ENCODE measurements around the gene SSUH2.

The SSUH2 gene

DNA sequence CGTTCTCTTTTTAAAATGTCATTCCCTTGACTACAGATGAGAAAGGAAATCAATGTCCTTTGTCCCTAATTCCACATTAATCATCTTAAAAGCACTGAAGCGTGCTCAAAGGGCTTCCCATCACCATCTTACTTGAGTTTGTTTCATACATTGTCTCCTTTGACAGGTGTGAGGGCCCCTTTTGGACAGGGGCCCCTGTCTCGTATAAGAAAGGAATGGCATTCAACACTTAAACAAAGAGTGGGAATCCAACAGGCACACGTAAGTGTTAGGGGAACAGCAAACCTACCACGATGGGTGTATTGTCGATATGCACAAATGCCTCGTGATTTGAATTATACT, 5.0 kb downstream of the SSUH2 start:
- DNase-seq, result no peak

DNA sequence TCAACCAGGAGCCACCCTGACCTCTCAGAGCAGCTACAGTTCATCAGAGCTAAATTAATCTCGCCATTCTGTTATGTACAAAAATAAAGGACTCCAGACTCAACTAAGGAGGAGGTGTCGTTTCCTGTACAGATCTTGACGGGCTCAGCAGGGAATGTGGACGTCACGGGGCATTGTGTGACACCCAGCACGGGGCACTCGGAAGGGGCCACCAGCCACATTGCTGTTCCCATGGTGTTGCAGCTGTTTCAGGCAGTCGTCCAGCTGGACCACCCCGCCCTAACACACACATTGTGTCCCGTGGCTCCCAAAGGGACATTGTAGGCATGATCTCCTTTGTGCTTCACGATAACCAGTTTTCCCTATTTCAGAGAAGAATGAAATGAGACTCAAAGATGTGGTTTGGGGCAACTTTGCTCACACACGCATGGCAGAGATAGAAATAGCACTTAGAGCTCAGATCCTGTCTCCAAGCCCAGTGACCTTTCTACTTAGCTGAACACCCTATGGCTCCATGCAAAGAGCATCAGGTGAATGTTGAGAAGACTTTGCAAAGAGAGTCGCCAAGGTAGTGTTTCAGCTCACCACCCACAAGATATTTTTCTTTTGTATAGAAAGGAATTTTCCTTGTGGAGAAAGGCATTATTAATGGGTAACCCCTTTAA, 5.5 kb downstream of the SSUH2 start:
- no peak for DNase-seq

DNA sequence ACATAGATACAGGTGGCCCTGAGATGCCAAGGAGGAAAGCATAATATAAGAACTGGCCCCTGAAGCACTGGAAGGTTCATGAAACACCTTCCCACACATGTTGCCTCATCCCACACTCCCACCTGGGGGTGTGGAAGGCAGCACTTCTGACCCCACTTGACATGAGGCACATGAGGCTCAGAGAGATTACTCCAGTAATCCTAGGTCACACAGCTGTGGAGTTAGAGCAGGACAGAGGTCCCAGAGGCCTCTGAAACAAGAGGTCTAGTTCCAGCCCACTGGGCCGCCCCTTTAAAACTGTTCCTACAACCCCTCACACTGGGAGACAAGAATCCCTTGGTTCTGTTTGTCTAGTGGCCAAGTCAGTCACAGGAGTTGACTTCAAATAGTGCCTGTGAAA, 7.2 kb downstream of the SSUH2 start:
- DNase-seq, result no peak

DNA sequence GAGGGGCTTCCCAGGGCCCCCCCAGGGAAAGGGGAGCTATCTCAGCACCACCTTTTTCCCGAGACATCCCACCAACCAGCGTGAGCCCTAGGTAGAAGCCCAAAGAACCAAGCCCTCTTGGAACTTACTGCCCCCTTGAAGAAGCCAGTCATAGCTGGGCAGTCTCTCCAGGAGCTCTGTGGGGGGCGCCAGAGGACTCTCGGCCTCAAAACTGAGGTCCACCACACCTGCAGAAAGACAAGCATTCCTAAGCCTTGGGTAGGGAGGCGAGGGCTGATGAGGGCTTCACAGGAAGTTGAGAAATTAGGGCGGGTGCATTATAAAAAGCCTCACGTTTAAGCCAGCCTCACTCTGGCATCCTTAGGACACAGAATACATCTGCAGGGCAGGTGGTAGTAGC, 9.0 kb downstream of the SSUH2 start:
- DNase-seq, result no peak

DNA sequence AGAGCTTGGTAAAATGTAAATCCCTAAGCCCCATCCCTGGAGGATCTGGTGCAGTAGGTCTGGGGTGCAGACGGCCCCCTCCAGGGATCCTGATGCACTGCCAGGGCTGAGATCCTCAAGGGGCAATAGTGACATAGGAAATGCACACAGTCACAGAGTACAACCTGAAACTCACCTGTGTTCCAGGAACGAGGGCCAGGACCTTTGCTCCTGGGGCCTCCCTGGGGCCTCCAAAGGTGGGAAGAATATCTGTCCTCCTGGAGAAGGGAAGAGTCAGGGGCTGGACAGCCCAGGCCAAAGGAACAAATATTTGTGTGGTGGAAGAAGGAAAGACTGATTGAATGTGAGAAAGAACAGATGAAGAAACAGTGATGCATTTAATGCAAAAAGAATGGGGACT, 9.5 kb downstream of the SSUH2 start:
- DNase-seq, result no peak

DNA sequence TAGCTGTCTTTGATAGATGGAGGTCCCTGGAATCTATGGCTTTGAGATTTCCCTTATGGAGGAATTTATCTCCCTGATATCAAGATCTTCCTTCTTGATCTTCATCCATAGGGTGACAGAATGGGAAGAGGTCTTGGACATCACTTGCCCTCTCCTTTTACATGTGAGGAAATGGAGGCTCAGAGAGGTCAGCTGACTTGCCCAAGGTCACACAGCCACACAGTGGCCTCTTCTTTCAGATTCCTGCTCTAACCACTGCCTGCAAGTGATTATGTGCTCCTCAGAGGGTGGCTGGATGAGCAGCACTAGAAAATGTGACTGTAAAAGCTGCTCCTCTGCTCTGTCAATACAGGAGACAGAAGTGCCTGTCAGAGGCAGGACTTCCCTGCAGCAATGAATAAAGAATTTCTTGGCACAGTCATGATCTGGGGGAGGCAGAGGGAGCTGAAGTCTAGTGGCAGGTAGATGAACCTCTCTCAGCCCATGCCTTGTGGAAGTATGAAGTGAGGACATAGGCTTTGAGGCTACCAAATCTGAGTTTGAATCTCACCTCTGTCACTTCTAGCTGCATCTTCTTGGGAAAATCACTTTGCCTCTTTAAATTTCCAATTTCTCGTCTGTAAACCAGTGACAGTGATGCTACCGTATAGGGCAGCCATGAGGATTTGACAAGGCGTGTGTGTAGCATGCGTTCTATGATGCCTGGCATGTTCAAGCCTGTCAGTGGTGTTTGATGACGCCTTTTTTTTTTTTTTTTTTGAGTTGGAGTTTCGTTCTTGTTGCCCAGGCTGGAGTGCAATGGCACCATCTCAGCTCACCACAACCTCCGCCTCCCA, 12.0 kb downstream of the SSUH2 start:
- DNase-seq, result no peak

DNA sequence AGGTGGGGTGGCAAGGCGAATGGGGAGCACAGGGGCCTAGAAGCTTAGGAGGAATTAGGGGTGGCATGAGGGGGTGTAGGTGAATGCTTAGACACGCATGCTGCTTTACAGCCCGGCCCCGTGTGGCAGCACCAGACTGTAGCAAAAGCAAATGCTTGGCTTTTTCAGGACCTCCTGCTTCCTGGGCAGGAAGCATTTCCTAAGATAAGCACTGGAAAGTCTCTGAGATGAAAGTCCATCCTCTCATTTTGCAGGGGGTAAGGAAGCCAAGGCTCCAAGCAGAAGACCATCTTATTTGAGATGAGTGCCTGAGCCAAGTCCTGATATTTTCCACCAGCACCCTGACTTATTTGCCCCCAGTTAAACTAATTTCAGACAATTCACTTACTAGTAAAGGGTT, 12.9 kb downstream of the SSUH2 start:
- no peak for DNase-seq

DNA sequence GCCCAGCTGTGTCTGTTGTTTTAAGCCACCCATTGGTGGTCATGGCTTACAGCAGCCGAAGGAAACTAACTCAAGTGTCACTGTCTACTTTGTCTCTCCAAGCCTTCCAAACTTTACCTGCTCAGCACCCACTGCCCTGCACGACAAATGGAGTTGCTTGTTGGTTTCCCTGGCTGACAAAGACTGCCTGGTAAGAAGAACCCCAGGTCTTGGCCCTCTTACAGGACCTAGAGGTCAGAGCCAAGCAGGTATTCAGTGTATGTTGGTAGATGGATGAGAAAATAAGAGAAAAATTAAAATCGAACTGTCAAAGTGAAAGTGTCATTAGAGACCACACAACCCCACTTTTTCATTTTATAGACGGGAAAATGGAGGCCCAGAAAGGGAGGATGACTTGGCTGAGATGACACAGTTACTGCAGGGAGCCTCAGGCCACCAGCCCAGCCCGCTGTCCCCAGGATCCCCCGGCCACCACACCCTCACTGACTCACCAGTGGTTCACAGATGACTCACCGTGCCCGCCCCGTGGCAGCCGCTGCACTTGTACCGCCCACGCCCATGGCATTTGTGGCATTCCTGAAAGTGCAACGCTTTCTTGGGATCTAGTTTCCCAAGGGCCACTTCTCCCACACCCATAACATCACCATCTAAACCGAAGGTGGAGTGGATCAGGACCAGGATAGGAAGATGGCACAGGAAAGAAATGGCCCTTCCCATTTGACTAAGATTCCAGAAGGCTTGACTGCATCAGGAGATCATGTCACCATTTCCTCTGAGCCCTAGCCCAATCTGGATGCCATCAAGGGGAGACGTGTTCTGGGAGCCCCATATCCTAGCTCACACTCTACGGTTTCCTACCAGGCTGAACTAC, 15.2 kb downstream of the SSUH2 start:
- no peak for DNase-seq

DNA sequence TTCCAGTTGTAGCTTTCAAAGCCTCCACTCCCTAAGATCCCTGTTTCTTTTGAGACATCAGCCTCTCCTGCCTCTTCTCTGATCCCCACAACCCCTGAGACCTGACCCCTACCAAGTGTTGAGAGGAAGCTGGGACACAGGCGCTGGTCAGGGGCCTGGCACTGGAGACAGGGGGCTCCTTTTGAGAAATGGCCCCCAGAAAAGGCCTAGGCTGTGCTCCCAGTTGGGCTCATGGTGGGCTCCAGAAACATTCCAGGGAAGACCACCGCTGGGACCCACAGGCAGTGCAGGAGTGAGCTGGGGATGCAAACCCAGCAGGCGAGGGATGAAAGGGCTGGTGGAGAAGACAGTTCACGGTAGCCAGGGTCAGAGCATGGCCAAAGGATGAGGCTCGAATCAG, 16.6 kb downstream of the SSUH2 start:
- DNase-seq, result no peak

DNA sequence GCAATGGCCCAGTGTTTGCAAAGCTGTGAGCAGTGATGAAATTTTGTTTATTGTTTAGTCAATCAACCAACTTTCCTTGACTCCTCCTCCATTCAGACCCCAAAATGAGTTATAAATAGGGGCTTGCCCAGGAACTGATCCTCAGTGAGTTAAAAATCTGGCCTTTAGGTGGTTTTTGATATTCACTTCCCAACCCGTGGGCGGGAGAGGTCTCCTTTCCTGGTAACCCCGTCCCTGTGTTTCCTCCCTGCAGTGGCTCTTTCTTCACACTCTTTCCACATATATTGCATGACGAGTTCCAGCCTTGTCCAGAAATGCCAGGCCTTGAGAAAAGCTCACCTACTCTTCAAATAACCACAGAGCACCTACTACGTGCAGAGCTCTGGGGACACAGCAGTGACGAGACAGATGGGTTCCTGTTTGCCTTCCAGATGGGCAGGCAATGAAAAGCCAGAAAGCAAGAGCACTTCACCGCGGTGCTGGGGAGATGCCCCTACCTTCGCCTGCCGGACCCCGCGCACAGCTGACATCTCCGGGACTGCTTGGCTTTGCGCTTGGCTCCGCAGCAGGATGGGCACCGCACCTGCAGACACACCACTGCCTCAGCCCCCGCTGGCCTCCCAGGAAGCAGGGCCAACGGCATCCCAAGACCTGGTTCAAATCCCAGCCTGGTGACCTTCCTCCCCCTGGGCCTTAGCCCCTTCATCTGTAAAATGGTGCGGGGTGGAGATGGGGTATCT, 17.2 kb downstream of the SSUH2 start:
- DNase-seq, result no peak

DNA sequence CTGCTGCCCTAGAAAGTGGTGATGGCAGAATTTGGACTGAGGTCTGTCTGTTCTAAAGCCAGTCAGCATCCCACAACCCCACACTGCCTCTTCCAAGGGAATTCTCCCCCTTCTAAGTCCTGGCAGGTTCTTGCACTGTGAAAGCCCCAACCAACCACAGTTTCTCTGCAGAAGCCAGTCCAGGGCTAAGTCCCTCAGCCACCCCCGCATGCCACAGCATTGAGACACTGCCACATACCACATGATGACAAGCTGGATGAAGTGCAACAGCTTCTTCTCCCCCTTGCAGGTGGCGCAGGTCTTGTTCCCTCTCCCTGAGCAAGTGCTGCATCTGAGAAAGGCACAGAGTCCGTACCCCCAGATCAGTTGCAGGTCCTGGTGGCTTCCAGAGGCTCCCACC, 18.6 kb downstream of the SSUH2 start:
- DNase-seq, result no peak

DNA sequence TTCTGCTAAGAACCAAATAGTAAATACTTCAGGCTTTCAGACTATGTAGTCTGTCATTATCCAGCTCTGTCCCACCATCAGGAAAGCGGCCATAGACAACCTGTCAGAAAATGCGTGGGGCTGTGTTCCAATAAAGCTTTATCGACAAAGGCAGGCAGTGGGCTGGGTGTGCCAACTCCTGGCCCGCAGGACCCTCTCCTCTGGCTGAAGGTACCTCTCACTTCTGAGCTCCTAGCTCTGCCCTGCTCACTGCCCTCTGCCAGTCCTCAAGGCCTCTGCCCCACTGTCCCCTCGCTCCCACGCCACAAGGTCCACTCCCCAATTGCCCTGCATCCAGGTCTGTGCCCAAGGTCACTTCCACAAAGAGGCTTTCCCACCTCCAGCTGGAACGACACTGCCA, 20.0 kb downstream of the SSUH2 start:
- DNase-seq, result no peak

DNA sequence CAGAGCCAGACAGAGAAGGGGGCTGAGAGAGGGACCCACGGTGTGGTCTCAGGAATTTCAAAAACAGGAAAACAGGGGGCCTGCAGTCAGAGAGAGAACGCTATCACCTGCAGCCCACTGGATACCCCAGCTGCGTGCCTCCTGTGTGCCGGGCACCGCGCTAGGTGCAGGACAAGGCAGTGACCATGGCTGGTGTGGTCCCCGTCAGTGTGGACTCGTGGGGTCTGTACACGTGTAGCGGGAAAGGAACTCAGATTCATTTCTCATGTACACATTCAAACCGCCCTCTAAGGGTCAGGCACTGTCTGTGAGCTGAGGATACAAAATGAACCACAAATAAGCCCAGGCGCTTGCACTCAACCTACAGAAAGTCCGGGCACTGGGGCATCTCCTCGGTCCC, 20.9 kb downstream of the SSUH2 start:
- no peak for DNase-seq

DNA sequence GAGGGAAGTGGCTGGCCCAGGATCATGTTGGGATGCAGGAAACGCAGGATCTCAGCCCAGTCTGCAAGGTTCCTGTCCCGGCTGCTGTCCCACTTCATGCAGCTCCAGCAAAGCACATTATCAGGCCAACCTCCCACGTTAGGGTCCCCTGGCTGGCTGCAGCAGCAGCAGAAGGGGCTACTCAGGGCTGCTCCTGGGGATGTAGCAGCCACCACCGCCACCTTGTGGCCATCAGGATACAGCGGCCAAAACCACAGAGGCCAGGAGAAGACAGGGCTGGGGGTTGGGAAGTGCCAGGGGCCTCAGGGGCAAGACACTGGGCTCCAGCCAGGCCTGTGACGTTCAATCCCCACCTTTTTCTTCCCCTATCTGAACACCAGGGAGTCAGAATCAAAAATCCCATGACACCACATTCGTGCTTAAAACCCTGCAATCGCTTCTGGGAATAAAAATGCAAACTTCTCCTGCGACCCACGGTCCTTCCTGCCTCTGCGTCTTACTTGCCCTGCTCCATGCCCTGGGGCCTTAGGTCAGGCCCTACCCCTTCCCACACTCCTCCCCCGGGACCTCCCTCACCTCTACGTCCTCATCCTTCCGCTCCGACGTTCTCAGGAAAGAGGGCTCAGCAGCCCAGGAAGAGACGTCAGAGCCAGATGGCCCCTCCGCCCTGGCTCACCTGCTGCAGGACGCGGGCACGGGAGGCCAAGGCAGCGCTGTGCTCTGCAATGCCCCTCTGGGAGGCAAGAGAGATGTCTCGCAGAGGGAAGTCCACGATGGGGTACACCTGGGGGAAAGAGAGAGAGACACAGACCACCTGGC, 21.5 kb downstream of the SSUH2 start:
- peak; percentile 21 for DNase-seq

DNA sequence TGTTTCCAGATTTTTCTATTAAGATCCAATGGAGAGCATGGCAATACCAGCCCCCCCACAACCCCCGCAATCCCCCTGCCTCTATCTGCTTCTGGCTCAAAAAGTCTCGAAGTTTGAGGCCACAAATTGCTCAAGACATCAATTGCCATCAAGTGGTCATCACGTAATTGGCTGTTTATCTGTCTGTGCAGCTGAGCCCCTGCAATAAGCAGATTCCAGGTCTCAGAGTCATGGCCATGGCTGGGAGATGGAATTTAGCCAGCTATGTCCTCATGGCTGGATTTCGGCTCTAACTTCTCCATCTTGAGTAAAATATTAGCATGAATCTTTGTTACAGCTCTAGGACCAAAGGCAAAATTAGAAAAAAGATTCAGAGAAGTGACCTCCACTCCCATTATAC, 22.7 kb downstream of the SSUH2 start:
- no peak for DNase-seq

DNA sequence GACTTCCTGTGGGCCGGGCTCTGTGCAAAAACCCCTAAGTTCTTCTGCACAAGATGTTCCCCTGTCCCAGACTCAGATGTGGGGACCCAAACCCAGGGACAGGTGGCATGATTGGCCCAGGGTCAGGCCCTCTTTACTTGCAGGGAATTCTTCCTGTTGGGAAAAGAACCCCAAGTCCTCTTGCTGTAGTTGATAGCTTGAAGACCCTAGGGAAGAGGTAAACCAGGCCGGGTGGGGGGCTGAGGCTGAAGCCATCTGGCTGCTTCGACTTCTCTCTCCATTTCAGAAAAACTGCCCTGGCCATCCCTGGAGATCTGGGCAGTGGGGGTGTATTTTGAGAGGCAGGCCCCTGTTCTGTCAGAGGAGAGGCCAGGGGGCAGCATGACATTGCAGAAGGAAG, 23.5 kb downstream of the SSUH2 start:
- DNase-seq, result no peak

DNA sequence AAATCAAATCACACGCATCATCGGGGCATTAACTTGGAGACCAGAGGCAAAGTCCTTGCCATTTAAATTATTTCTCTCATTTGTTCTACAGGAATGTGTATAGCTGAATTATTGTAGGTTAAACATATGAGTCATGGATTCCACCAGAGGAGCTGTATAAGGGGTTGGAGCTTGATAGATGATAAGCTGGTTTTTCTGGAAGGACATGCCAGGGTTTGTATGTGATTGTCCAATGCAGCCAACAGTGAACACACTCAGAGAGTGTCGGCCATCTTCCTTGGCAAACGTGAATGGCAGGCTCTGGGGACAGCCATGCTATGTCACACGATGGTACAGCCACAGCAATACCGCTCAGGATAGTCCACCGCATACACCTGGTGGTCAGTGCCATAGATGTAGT, 25.1 kb downstream of the SSUH2 start:
- no peak for DNase-seq

DNA sequence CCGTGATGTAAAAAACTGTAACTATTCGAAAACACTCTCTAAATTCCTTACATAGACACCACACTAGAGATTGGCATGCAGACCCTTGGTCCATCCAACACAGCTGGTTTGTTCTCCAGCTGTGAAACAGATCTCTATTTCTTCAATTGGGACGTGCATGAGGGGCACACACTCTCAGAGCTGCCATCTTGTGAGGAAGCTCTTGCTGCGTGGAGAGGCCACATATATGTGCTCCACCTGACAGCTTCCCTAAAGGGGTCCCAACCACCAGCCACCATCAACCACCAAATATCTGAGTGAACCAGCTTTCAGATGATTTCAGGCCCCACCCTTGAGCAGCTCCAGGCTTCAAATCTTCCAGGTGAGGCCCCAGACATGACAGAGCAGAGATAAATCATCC, 25.6 kb downstream of the SSUH2 start:
- DNase-seq, result no peak

DNA sequence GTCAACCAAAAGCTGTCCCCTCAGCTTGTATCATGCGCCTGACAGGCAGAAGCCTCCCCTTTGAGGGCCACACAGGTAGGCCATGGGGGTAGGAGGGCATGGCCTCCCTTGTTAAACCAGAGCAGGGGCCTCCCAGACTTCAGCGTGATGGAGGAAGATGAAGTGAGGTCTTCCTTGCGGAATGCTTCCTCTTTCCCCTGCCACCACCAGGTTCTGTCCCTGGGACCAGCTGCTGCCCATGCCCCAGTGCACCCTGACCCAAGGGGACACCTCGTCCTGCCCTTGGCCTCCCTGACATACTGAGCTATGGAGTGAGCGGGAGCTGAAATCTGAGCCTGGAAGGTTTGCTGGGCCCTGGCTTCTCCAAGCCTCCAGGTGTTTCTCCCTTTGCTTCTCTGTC, 26.7 kb downstream of the SSUH2 start:
- no peak for DNase-seq

DNA sequence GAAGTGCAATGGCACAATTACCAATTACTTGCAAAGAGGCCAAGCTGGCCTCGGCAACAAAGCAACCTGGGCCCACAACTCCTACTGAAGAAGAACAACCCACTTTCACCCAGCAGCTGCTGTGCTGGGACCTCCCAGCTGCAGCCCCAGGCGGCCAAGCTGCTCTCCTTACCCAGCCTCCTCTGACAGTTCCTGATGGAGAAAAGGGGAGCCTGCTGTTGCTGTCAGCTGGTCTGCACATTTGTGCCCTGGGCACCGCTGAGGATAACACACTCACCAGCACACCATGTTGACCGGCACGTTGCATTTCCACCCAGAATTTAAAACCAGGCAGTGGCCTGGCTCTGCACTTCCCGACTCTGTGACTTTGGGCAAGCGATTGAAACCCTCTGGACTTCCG, 33.6 kb downstream of the SSUH2 start:
- no peak for DNase-seq

DNA sequence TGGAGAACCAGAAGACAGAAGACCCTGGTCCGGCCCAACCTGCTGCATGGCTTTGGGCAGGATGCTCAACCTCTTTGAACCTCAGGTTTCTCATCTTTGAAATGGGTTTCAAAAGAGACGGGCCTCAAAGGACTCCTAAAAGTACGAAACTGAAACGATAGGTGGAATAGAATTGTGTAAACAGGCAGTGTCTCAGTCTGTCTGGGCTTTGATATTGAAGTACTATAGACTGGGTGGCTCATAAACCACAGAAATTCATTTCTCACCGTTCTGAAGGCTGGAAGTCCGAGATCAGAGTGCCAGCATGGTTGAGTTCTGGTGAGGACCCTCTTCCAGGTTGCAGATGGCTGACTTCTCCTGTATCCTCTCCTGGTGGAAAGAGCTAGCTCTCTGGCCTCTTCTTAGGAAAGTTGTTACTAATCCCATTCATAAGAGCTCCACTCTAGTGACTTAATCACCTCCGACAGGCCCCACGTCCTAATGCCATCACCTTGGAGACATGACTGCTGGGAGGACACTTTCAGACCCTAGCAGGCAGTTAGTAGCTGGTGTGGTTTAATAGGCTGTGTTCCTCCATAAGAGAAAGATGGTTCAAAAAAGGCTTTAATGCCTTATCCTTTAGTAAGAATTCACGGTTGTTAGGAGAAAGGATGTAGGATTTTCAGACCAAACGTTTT, 35.7 kb downstream of the SSUH2 start:
- no peak for DNase-seq
